HCT116 (cell line): ENCODE measurements around the gene RASSF5. TPM values are rescaled to one million over a fixed set of nuclear protein-coding genes. Genes with fewer than 3 reads are reported as not detected.

Source experiments
- ATAC-seq: fragments of 200-7000 bp; cut with Tn5 transposase; 2 replicates; pipeline ENCODE4 v1.9.1; 2020; ENCODE audit warnings: mild to moderate bottlenecking, moderate library complexity
- BruUV-seq: library from RNA; stranded (reverse); fragments of 400-500 nt; replicated peaks from 2 replicates; lab custom pipeline; 2021; lab: Mats Ljungman, UMichigan
- CTCF ChIA-PET: fragments of 300-600 bp; sonication (Branson Sonifier 250); formaldehyde crosslinking; loops from one replicate; lab custom pipeline; 2021; ENCODE audit warnings: antibody characterized with exemption; lab: Charles Lee
- POLR2A ChIA-PET: fragments of 300-600, 350-600 bp; sonication (Branson Sonifier 250); formaldehyde crosslinking; loops from one replicate; lab custom pipeline; 2021; ENCODE audit warnings: antibody characterized with exemption; lab: Charles Lee
- RAD21 ChIA-PET, 2 experiments: fragments of 300-600 bp; sonication (Branson Sonifier 250); formaldehyde crosslinking; loops; one replicate each; lab custom pipeline; 2023; ENCODE audit warnings: low total read pairs in 2 of 2; ENCODE audit not compliant: uncharacterized antibody in 2 of 2, unreplicated experiment in 2 of 2, low non-redundant PET in 1 of 2; lab: Charles Lee
- DNase-seq: peaks from one replicate; pipeline ENCODE4 v3.0.0-alpha.2; 2010; ENCODE audit warnings: low read depth, low spot score
- H2AFZ ChIP-seq: fragments of 200-600 bp; shearing (Covaris generic), sonication (generic); 2 replicates; pipeline ENCODE4 v1.6.1; 2017; ENCODE audit warnings: low read depth, mixed run types, mixed read lengths, antibody characterized with exemption, low read length; ENCODE audit not compliant: poor library complexity, severe bottlenecking
- H3K27ac ChIP-seq: 2 replicates; pipeline ENCODE4 v1.5.1; 2012; ENCODE audit warnings: low read depth, low read length
- H3K27me3 ChIP-seq: fragments of 200-600 bp; sonication (generic); 2 replicates; pipeline ENCODE4 v1.6.1; 2016; ENCODE audit warnings: mixed run types, low read length, mixed read lengths; ENCODE audit not compliant: insufficient read depth
- H3K36me3 ChIP-seq, 2 experiments: fragments of 200-500 bp in 1 of 2; fragments of 200-600 bp in 1 of 2; sonication (Bioruptor generic) in 1 of 2; sonication (generic) in 1 of 2; 2 replicates each; pipeline versions ENCODE4 v1.5.1 to v1.6.1; 2014 to 2016; ENCODE audit warnings: low read length in 2 of 2, inconsistent platforms in 1 of 2, mixed read lengths in 1 of 2, mixed run types in 1 of 2; ENCODE audit not compliant: insufficient read depth in 2 of 2, control insufficient read depth in 1 of 2
- H3K4me1 ChIP-seq, 2 experiments: fragments of 200-600 bp in 1 of 2; sonication (generic) in 1 of 2; 2 replicates each; pipeline versions ENCODE4 v1.5.1 to v1.6.1; 2012 to 2017; ENCODE audit warnings: low read length in 2 of 2, inconsistent platforms in 1 of 2, mild to moderate bottlenecking in 1 of 2, mixed read lengths in 1 of 2, mixed run types in 1 of 2, moderate library complexity in 1 of 2; ENCODE audit not compliant: insufficient read depth in 2 of 2, control insufficient read depth in 1 of 2
- H3K4me2 ChIP-seq: fragments of 200-600 bp; sonication (generic); 2 replicates; pipeline ENCODE4 v1.6.1; 2017; ENCODE audit warnings: mixed run types, low read length, mixed read lengths
- H3K4me3 ChIP-seq, 2 experiments: fragments of 200-600 bp in 1 of 2; sonication (generic) in 1 of 2; replicated peaks in 1 of 2; 2 replicates each; pipeline ENCODE4 v1.5.1; 2011 to 2016; ENCODE audit warnings: low read length in 2 of 2, control low read depth in 1 of 2, low read depth in 1 of 2, mild to moderate bottlenecking in 1 of 2, mixed read lengths in 1 of 2, mixed run types in 1 of 2
- H3K79me2 ChIP-seq: fragments of 200-600 bp; sonication (generic); 2 replicates; pipeline ENCODE4 v1.6.1; 2017; ENCODE audit warnings: mild to moderate bottlenecking, mixed run types, low read length, moderate library complexity, mixed read lengths; ENCODE audit not compliant: insufficient read depth
- H3K9ac ChIP-seq: fragments of 200-600 bp; sonication (generic); 2 replicates; pipeline ENCODE4 v1.6.1; 2016; ENCODE audit warnings: low read length, mixed read lengths
- H3K9me2 ChIP-seq: fragments of 200-600 bp; sonication (generic), shearing (Covaris generic); 2 replicates; pipeline ENCODE4 v1.6.1; 2017; ENCODE audit warnings: mixed run types, mild to moderate bottlenecking, moderate library complexity; ENCODE audit not compliant: insufficient read depth
- H3K9me3 ChIP-seq, 2 experiments: fragments of 200-500 bp in 1 of 2; fragments of 200-600 bp in 1 of 2; sonication (Bioruptor generic) in 1 of 2; sonication (generic) in 1 of 2; 2 replicates each; pipeline ENCODE4 v1.6.1; 2014 to 2017; ENCODE audit warnings: low read length in 2 of 2, mixed read lengths in 2 of 2, inconsistent platforms in 1 of 2, low read depth in 1 of 2, mild to moderate bottlenecking in 1 of 2, mixed run types in 1 of 2, moderate library complexity in 1 of 2; ENCODE audit not compliant: control insufficient read depth in 1 of 2, insufficient read depth in 1 of 2
- H4K20me1 ChIP-seq: fragments of 200-600 bp; sonication (generic), shearing (Covaris generic); 2 replicates; pipeline ENCODE4 v1.6.1; 2017; ENCODE audit warnings: mixed run types, mild to moderate bottlenecking, moderate library complexity; ENCODE audit not compliant: insufficient read depth
- ELF1 ChIP-seq: IDR thresholded peaks from 2 replicates; pipeline ENCODE4 v1.6.1; 2012; ENCODE audit warnings: low read depth, borderline replicate concordance
- EZH2 ChIP-seq: fragments of 200-600 bp; sonication (generic); IDR thresholded peaks from 2 replicates; pipeline ENCODE4 v1.6.1; 2017; ENCODE audit warnings: antibody characterized with exemption, mixed run types
- FOSL1 ChIP-seq: IDR thresholded peaks from 2 replicates; pipeline ENCODE4 v1.6.1; 2012; ENCODE audit warnings: low read depth
- JUND ChIP-seq: IDR thresholded peaks from 2 replicates; pipeline ENCODE4 v1.6.1; 2012
- RAD21 ChIP-seq: IDR thresholded peaks from 2 replicates; pipeline ENCODE4 v1.6.1; 2012; ENCODE audit warnings: low read depth, mild to moderate bottlenecking
- REST ChIP-seq: IDR thresholded peaks from 2 replicates; pipeline ENCODE4 v1.6.1; 2012; ENCODE audit warnings: low read depth
- SIN3A ChIP-seq: IDR thresholded peaks from 2 replicates; pipeline ENCODE4 v1.6.1; 2012; ENCODE audit warnings: low read depth
- TCF7L2 ChIP-seq: IDR thresholded peaks from 2 replicates; pipeline ENCODE4 v1.7.0; 2011; ENCODE audit warnings: borderline replicate concordance, inconsistent platforms; ENCODE audit not compliant: insufficient read depth, insufficient read length; ENCODE audit errors: extremely low read depth
- YY1 ChIP-seq: IDR thresholded peaks from 2 replicates; pipeline ENCODE4 v1.6.1; 2011; ENCODE audit warnings: low read length, low read depth, moderate library complexity, mild to moderate bottlenecking; ENCODE audit not compliant: insufficient replicate concordance; ENCODE audit errors: extremely low read depth
- ZFX ChIP-seq: fragments of 450-650 bp; IDR thresholded peaks from 2 replicates; pipeline ENCODE4 v1.6.1; 2017
- ZNF274 ChIP-seq: fragments of 200-500 bp; sonication (Bioruptor generic); IDR thresholded peaks from 2 replicates; pipeline ENCODE4 v1.6.1; 2014; ENCODE audit warnings: mild to moderate bottlenecking, low read depth, low read length, inconsistent platforms
- intact Hi-C: fragments of 100-400 bp; cut with micrococcal nuclease; formaldehyde crosslinking; loops from 2 replicates; pipeline ENCODE4 v1.10.0; 2022
- total RNA-seq: library from RNA; stranded (reverse); gene quantifications from one replicate; pipeline ENCODE4 v1.2.1, GENCODE V29; 2021; ENCODE audit not compliant: unreplicated experiment
- TF ChIP-seq, protein P1 (sequence below): IDR thresholded peaks from 2 replicates; pipeline ENCODE4 v1.6.1; 2012

Gene RASSF5
- total RNA-seq, 1 experiment from 2014 or later: 5.4 TPM

DNA sequence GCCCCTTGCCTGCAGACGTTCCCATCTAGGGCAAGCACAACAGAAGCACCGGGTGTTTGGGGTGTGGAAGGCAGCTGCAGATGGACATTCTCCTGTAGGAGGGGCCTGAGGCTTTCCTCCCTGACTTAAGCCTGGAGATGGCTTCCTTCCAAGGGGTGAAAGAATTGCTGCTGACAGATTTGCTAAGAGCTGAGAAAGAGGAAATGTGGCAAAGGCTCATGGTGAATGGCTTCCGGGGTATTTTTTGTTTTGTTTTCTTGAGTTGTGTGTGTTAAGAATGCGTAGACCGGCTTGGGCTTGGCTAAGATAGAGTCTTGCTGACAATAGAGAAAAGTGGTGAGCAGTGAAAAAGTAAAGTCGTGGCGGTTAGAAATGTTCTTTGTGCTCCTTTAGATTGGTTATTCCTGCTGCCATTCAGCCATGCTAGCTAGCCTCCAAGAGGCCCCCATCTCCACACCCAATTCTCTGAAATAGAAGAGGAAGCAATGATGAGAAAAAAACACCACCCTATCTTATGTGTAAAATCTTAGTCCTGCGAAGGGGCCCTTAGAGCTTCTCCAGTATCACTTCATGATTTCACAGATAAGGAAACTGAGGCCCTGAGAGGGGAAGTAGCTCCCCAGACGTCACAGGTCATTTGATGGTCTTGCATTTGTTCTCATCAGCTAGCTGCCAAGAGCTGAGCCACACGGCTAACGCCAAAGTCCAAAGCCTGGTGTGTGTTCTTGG, 68.0 kb downstream of the RASSF5 start:
- H3K9me2 ChIP-seq: no peaks in the 10 kb centered on the region
- H3K36me3 ChIP-seq: no peaks in the 10 kb centered on the region
- intact Hi-C loops: no loop called here
- H3K4me2 ChIP-seq: no peak overlapping the region
- no peaks in the 10 kb centered on the region for H3K9me3 ChIP-seq
- no peaks in the 10 kb centered on the region for H3K27me3 ChIP-seq
- no peaks in the 10 kb centered on the region for H3K4me1 ChIP-seq
- H3K27ac ChIP-seq: no peak overlapping the region
- no peak for DNase-seq
- no peak for ATAC-seq
- no TSS peak for BruUV-seq
- no peak overlapping the region for H2AFZ ChIP-seq
- TF ChIP-seq EZH2 (no peak), FOSL1 (no peak), RAD21 (no peak), ELF1 (no peak), ZFX (no peak), ZNF274 (no peak), YY1 (no peak), TCF7L2 (no peak), SIN3A (no peak), REST (no peak), JUND (no peak)
- TF ChIP-seq, protein P1, sequence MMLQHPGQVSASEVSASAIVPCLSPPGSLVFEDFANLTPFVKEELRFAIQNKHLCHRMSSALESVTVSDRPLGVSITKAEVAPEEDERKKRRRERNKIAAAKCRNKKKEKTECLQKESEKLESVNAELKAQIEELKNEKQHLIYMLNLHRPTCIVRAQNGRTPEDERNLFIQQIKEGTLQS: no peak
- H3K4me3 ChIP-seq: no peak overlapping the region
- ChIA-PET POLR2A (no interaction called here), RAD21 (no interaction called here), CTCF (interaction anchor here (1.6 kb wide), 1 partner anchor 96 kb away, joined by 4 read pairs; no protein-coding TSS in a partner anchor)
- H4K20me1 ChIP-seq: no peaks in the 10 kb centered on the region
- no peak overlapping the region for H3K9ac ChIP-seq
- H3K79me2 ChIP-seq: no peaks in the 10 kb centered on the region
